Sigmoid colon (tissue), 7 donors: ENCODE measurements around the gene P2RX3. TPM values are rescaled to one million over a fixed set of nuclear protein-coding genes. Genes with fewer than 3 reads are reported as not detected.

Experiments
- DNase-seq: peaks from one replicate; pipeline ENCODE4 v3.0.0-alpha.2; 2019
- H3K27ac ChIP-seq, 4 donors: fragments of 200-600 bp; sonication (generic); one replicate each; pipeline ENCODE4 v1.5.1; 2016 to 2019; ENCODE audit warnings: mild to moderate bottlenecking in 1 of 4
- H3K27me3 ChIP-seq, 3 donors: fragments of 200-600 bp; sonication (generic); one replicate each; pipeline ENCODE4 v1.5.1; 2019; ENCODE audit warnings: mild to moderate bottlenecking in 1 of 3
- H3K36me3 ChIP-seq, 4 donors: fragments of 200-600 bp; sonication (generic); one replicate each; pipeline ENCODE4 v1.5.1; 2016 to 2019
- H3K4me1 ChIP-seq, 4 donors: fragments of 200-600 bp; sonication (generic); one replicate each; pipeline ENCODE4 v1.5.1; 2017 to 2019
- H3K4me3 ChIP-seq, 4 donors: fragments of 200-600 bp; sonication (generic); one replicate each; pipeline ENCODE4 v1.5.1; 2017 to 2019; ENCODE audit warnings: mild to moderate bottlenecking in 2 of 4, moderate library complexity in 1 of 4
- H3K9me3 ChIP-seq, 4 donors: fragments of 200-600 bp in 3 of 4; sonication (generic) in 3 of 4; one replicate each; pipeline versions ENCODE4 v1.5.1 to v1.6.1; 2013 to 2019
- EP300 ChIP-seq, 4 donors: sonication (generic); formaldehyde crosslinking; IDR thresholded peaks; one replicate each; pipeline ENCODE4 v1.6.1; 2017; ENCODE audit warnings: antibody characterized with exemption in 4 of 4
- POLR2A ChIP-seq, 2 donors: fragments of 450-650 bp; IDR thresholded peaks; one replicate each; pipeline ENCODE4 v1.6.1; 2016; ENCODE audit warnings: antibody characterized with exemption in 2 of 2, mild to moderate bottlenecking in 2 of 2, moderate library complexity in 2 of 2
- POLR2AphosphoS5 ChIP-seq, 4 donors: sonication (generic); formaldehyde crosslinking; IDR thresholded peaks; one replicate each; pipeline ENCODE4 v1.6.1; 2017; ENCODE audit warnings: antibody characterized with exemption in 4 of 4
- WGBS, 2 donors: extraction: QIAGEN DNeasy Blood & Tissue Kit; methylation state at CpG; one replicate each; pipeline ENCODE4 v1.1.7; 2013; 5-methylcytosine and 5-hydroxymethylcytosine counted together
- intact Hi-C: fragments of 100-400 bp; cut with DNase I; formaldehyde crosslinking; loops from one replicate; pipeline ENCODE4 v1.15.1; 2023
- polyA plus RNA-seq, 3 donors: library from polyadenylated mRNA; stranded (reverse); fragments of 200-250 nt; gene quantifications; one replicate each; pipeline ENCODE4 v1.2.3, GENCODE V29; 2013
- total RNA-seq, 4 donors: library from RNA; depleted of rRNA; stranded (reverse); fragments of >200 nt; gene quantifications; one replicate each; pipeline ENCODE4 v1.1.0, GENCODE V29; 2016
- TF ChIP-seq, protein P1 (sequence below), 4 experiments: fragments of 450-650 bp in 3 of 4; fragments of 200-600 bp in 1 of 4; IDR thresholded peaks; one replicate each; pipeline ENCODE4 v1.5.1; 2016 to 2019; ENCODE audit warnings: antibody characterized with exemption in 4 of 4, mild to moderate bottlenecking in 3 of 4, moderate library complexity in 2 of 4
- donor health status: healthy with polysubstance abuse.
- donor health status: Bipolar disorder and iron deficiency.
- donor health status: healthy.

P2RX3 gene
- total and polyA plus RNA-seq, 7 donors, result 0.07 to 0.36 TPM; not detected in 5

DNA sequence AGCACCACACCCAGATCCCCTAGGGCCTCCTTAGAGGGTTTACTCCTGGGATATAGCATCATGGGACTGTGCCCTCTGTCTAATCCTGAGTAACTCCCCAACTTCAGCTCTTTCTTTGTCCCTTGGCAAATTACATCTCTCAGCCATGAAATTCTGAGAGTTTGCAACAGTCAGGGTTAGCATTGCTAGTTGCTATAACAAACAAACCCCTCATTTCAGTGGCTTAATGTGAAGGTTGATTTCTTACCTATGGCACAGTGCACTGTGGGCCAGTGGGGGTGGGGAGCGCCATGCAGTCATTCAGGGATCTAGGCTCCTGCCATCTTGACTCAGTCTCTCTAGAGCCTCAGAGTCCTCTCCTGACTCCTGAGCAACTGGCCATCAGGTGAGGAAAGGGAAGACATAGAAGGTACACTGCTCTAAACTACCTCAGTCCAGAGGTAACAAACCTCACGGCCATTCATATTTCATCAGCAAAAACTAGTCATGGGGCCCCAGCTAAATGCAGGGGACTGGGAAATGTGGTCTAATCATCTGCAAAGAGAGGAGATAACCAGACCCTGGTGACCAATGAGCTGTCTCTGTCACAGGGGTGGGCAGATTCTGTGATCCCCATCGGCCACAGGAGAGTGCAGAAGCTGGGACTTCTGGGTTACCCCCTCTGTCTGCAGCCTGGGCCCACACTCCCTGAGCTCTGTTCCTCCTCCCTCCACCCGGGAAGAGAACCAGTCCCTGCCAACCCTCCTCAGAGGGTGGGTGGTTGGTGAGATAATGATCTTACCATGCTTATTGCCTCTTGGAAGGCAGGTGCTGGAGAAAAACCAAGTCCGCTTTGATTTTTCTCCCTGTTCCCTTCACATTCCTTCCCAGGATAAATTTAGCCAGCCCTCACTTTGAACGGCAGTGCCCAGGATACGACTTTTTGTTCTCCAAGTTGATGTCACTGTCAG is 25.3 kb downstream of the P2RX3 start:
- no peaks in the 10 kb centered on the region for H3K9me3 ChIP-seq
- no peak overlapping the region for H3K4me3 ChIP-seq
- no peak for DNase-seq
- no peaks in the 10 kb centered on the region for H3K36me3 ChIP-seq
- 58 to 76% methylated on average over 7 of the region's 7 CpGs for WGBS, 2 donors
- intact Hi-C loops, result no loop called here
- TF ChIP-seq, protein P1, sequence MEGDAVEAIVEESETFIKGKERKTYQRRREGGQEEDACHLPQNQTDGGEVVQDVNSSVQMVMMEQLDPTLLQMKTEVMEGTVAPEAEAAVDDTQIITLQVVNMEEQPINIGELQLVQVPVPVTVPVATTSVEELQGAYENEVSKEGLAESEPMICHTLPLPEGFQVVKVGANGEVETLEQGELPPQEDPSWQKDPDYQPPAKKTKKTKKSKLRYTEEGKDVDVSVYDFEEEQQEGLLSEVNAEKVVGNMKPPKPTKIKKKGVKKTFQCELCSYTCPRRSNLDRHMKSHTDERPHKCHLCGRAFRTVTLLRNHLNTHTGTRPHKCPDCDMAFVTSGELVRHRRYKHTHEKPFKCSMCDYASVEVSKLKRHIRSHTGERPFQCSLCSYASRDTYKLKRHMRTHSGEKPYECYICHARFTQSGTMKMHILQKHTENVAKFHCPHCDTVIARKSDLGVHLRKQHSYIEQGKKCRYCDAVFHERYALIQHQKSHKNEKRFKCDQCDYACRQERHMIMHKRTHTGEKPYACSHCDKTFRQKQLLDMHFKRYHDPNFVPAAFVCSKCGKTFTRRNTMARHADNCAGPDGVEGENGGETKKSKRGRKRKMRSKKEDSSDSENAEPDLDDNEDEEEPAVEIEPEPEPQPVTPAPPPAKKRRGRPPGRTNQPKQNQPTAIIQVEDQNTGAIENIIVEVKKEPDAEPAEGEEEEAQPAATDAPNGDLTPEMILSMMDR (IDR thresholded peaks at IDR 0.05), result no peak
- TF ChIP-seq EP300 (IDR thresholded peaks at IDR 0.05) (no peak), POLR2A (IDR thresholded peaks at IDR 0.05) (no peak), POLR2AphosphoS5 (IDR thresholded peaks at IDR 0.05) (no peak)
- peaks cover 0 to 5% (median 0%) of the 10 kb centered on the region in 3 donors for H3K27me3 ChIP-seq
- no peak overlapping the region for H3K27ac ChIP-seq
- H3K4me1 ChIP-seq, result no peaks in the 10 kb centered on the region

DNA sequence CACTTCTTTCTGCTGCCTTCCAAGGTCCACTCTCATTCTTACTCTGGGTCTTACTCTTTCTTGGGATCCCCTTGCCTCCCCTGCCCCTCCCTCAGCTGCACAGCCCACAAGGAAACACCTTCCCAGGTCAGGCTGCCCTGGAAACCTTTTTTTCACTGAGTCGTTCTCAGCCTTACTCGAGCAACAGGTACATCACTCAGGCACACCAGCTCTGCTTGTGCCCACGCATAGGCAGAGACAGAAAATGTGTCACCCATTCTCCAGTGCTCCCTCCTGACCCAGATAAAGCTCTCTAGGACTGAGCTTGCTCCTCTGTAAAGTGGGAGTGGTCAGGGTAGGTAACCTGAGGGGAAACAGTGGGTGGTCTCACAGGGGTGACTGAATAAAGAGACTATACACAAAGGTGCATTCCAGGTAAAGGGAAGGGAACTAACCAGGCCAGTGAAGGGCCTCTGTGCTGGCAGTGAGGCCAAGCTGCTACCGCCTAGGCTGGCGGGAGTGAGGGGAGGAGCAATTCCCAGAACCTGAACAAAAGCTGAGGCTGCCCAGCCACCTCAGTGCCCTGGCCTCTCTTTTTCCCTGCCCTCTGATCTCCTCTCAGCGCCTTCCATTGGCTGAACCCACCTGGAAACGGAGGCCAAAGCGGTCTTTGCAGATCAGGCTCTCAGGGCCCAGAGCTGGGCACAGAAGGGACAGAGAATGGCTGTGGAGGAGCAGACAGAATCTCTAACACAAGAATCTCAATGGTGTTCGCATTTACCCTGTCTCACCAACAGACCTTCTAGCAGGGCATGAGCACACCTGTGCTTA is 26.9 kb downstream of the P2RX3 start:
- intact Hi-C loops, result no loop called here
- DNase-seq, result no peak
- no peaks in the 10 kb centered on the region for H3K36me3 ChIP-seq
- no peaks in the 10 kb centered on the region for H3K4me1 ChIP-seq
- 79 to 85% methylated on average over 9 of the region's 9 CpGs for WGBS, 2 donors
- no peak overlapping the region for H3K4me3 ChIP-seq
- no peak for TF ChIP-seq POLR2A (IDR thresholded peaks at IDR 0.05)
- TF ChIP-seq, protein P1 (IDR thresholded peaks at IDR 0.05), result no peak
- no peak for TF ChIP-seq EP300 (IDR thresholded peaks at IDR 0.05)
- no peak for TF ChIP-seq POLR2AphosphoS5 (IDR thresholded peaks at IDR 0.05)
- peaks cover 0 to 5% (median 0%) of the 10 kb centered on the region in 3 donors for H3K27me3 ChIP-seq
- no peaks in the 10 kb centered on the region for H3K9me3 ChIP-seq
- no peak overlapping the region for H3K27ac ChIP-seq

DNA sequence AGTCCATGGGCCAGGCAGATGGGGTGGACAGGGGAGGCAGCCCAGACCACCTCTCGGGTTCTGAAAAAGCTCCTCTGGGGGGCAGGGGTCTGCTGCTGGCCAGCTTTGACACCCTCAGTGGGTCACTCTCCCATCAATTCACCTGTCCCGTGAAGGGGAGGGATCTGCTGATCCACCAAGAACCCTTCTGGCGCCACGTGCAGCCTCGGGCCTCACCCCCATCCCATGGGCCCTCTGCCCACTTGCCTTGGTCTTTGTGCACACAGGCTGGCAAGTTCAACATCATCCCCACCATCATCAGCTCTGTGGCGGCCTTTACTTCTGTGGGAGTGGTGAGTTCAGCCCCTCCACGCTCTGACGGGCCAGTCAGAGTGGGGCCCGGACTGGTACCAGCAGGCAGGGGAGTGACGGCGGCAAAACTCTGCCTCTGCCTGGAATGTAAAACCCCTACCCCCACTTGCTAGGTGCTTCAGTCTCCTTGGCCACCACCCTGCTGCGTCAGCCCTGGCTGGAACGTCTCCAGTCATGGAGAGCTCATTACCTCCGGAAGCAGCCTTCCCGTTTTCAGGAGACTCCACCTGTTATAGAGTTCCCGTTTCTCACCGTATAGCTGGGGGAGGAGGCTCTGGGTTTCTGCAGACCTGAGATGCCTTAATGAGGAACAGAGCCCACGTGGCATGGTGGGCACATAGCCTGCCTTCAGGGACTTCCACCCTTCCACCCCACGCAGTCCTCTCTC is 30.1 kb downstream of the P2RX3 start:
- Histone ChIP-seq H3K36me3 (no peaks in the 10 kb centered on the region), H3K27me3 (peaks cover 0 to 5% (median 0%) of the 10 kb centered on the region in 3 donors), H3K9me3 (no peaks in the 10 kb centered on the region), H3K27ac (no peak overlapping the region), H3K4me1 (no peaks in the 10 kb centered on the region), H3K4me3 (no peak overlapping the region)
- 54 to 71% methylated on average over 19 of the region's 19 CpGs for WGBS, 2 donors
- intact Hi-C loops, result no loop called here
- DNase-seq, result no peak
- TF ChIP-seq POLR2A (IDR thresholded peaks at IDR 0.05) (no peak), EP300 (IDR thresholded peaks at IDR 0.05) (no peak), POLR2AphosphoS5 (IDR thresholded peaks at IDR 0.05) (no peak)
- TF ChIP-seq, protein P1 (IDR thresholded peaks at IDR 0.05), result no peak

DNA sequence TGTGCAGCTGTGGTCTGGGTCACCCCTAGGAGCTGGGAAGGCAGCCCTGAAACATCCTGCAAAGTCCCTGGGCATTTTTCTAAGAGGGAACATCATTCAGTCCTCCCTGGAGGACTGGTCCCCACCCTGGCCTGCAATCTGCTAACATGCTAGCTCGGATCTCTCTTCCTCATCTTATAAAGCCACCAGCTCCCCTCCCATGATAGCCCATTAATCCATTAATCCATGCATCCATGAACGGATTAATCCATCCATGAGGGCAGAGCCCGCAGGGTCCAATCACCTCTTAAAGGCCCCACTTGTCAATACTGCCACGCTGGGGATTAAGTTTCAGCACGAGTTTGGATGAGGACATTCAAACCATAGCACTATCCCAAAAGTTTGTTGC is 30.7 kb downstream of the P2RX3 start:
- peaks cover 0 to 5% (median 0%) of the 10 kb centered on the region in 3 donors for H3K27me3 ChIP-seq
- H3K9me3 ChIP-seq, result no peaks in the 10 kb centered on the region
- H3K27ac ChIP-seq, result no peak overlapping the region
- intact Hi-C loops, result no loop called here
- no peaks in the 10 kb centered on the region for H3K36me3 ChIP-seq
- H3K4me1 ChIP-seq, result no peaks in the 10 kb centered on the region
- no peak for DNase-seq
- no peak overlapping the region for H3K4me3 ChIP-seq
- WGBS, 2 donors, result 73 to 78% methylated on average over 5 of the region's 5 CpGs
- TF ChIP-seq EP300 (IDR thresholded peaks at IDR 0.05) (no peak), POLR2AphosphoS5 (IDR thresholded peaks at IDR 0.05) (no peak), POLR2A (IDR thresholded peaks at IDR 0.05) (no peak)
- TF ChIP-seq, protein P1 (IDR thresholded peaks at IDR 0.05), result no peak
